ENCODE results near the gene ARID1B. TPM values are rescaled to one million over a fixed set of nuclear protein-coding genes. Genes with fewer than 3 reads are reported as not detected.
A peak's percentile ranks its signal among the peaks of the same experiment; 100 is the strongest.

The ARID1B gene
- total RNA-seq, 1 experiment from 2014 or later, result 60.3 TPM

DNA sequence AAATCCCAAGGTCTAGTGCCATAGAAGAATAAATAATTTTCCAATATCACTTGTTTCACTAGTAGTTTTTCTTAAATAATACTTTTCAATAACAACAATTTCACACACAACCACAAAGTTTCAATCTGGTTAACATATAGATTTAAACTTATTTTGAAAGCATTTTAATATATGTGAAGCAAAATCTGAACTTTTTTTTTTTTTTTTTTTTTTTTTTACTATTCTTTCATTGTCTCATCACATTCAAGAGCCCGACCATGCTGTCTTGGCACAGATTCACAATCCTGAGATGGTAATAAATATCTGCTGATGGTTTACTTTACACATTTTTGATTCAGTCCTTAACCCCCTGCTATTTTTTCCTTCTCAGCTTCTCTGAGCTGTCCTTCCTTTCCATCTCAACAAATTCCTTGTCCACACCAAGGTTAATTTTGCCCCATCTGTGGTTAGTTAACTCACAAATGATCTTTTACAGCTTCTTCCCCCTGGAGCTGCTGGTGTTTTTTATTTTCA is 283.3 kb downstream of the ARID1B start:
- ATAC-seq, result no peak
- peak overlapping the region; percentile 22; the same call in 1 of the 2 replicates for H3K27ac Mint-ChIP-seq
- no peak overlapping the region for H3K4me3 Mint-ChIP-seq

DNA sequence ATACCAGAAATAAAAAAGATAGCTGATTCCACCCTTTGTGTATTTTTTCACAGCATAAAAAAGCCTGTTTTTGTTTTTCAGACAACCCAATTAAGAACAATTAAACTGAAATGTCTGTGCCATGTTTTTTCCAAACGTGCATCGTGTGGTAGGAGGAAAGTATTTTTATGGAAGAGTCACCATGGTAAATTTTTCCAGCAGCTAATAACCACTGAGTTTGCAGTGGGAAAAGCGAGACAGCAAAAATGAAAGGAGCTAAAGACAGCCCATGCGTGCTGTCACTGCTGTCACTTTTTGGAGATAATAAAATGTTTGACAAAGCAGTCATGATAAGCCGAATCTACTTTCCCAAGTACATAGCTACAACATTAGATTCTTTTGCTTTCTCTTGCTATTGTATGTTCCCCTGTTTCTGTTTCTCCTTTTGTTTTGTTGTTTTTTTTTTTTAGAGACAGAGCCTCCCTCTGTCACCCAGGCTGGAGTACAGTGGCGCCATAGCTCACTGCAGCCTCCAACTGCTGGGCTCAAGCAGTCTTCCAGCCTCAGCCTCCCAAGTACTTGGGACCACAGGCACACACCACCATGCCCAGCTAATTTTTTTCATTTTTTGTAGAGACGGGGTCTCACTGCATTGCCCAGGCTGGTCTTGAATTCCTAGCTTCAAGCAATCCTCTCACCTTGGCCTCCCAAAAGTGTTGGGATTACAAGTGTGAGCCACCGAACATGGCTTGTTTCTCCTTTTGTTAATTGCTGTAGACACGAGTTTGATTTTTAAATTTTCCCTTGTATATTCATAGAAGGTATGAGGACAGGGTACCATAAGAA is 284.8 kb downstream of the ARID1B start:
- H3K4me3 Mint-ChIP-seq, result no peak overlapping the region
- no peaks in the 10 kb centered on the region for H3K27me3 Mint-ChIP-seq (ENCODE audit: low read depth)
- ChIA-PET POLR2A (no interaction called here), CTCF (interaction anchor here (1.0 to 1.2 kb wide), 4 partner anchors 17 to 122 kb away, joined by 3 to 8 read pairs (median 3); no protein-coding TSS in a partner anchor)
- H3K9me3 Mint-ChIP-seq, result no peaks in the 10 kb centered on the region
- DNase-seq (ENCODE audit: low spot score) (no peak), ATAC-seq (no peak)
- H3K27ac Mint-ChIP-seq, result no peak overlapping the region; the same call in 1 of the 2 replicates
- H3K36me3 Mint-ChIP-seq, result no peaks in the 10 kb centered on the region
- peaks cover 44% of the 10 kb centered on the region for H3K4me1 Mint-ChIP-seq
- TF ChIP-seq RORB (CRISPR knock-in tag; IDR thresholded peaks at IDR 0.05), result no peak
- peak; percentile 89 for TF ChIP-seq ZNF121 (CRISPR knock-in tag; IDR thresholded peaks at IDR 0.05)
- no peak for TF ChIP-seq NFE2L1 (CRISPR knock-in tag; IDR thresholded peaks at IDR 0.05)
- 0 out of 2 replicates have a peak, but pooled peaks have one; percentile 19 for TF ChIP-seq GTF2I (CRISPR knock-in tag; conservative IDR thresholded peaks at IDR 0.05)

More for the DNA sequence above, 283.3 kb downstream of the ARID1B start:
- ChIA-PET POLR2A (no interaction called here), CTCF (interaction anchor here (3.0 kb wide), 1 partner anchor 15 kb away, joined by 21 read pairs; no protein-coding TSS in a partner anchor)
- TF ChIP-seq ZNF671 (CRISPR knock-in tag; IDR thresholded peaks at IDR 0.05), result no peak
- TF ChIP-seq ZNF423 (CRISPR knock-in tag; IDR thresholded peaks at IDR 0.05), result no peak
- H3K27me3 Mint-ChIP-seq (ENCODE audit: low read depth), result no peaks in the 10 kb centered on the region
- peaks cover 10% of the 10 kb centered on the region for H3K9me3 Mint-ChIP-seq
- H3K4me1 Mint-ChIP-seq, result peaks cover 37% of the 10 kb centered on the region
- H3K36me3 Mint-ChIP-seq, result peaks cover 10% of the 10 kb centered on the region
- DNase-seq (ENCODE audit: low spot score), result no peak

DNA sequence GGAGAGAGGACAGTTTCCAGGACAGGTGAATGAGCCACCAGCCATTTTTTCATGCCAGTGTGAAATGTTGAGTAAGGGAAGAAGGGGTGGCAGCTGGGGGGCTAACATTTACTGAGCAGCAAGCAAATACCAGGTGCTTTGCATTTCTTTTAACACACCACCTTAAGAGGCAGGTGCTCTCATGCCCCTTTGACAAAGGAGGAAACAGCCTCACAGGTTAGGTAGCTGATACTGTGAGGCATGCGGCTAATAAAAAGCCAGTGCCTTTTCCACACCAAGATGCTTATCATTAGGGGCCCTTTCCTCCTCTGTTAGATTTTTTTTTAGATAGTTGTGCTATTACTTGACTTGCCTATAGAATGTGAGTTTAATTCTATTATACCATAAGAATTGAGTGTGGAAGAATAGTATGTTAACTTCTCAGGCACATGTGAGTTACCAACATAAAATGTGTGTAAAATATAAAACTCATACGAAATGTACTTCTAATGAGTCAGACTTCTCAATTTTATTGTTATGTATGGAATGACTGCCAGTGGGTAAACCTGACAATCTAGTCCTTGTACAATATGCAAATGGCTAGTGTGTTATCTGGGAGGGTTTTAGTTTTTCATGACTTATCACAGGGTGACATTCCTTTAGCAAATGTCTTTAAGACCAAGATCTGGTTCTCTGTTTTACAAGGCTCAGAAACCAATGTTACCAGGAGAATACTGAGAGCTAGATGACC is 286.2 kb downstream of the ARID1B start:
- CTCF ChIA-PET, result interaction anchor here (0.5 to 1.4 kb wide), 6 partner anchors 17 to 218 kb away, joined by 3 to 5 read pairs (median 3); no protein-coding TSS in a partner anchor

More for the DNA sequence above, 286.2 kb downstream of the ARID1B start:
- H3K27me3 Mint-ChIP-seq (ENCODE audit: low read depth), result no peaks in the 10 kb centered on the region
- no peaks in the 10 kb centered on the region for H3K36me3 Mint-ChIP-seq
- peaks cover 48% of the 10 kb centered on the region for H3K4me1 Mint-ChIP-seq
- TF ChIP-seq ZNF532 (CRISPR knock-in tag; IDR thresholded peaks at IDR 0.05; ENCODE audit: borderline replicate concordance) (no peak), ARID4B (CRISPR knock-in tag; IDR thresholded peaks at IDR 0.05; ENCODE audit: borderline replicate concordance) (no peak), ATF3 (CRISPR knock-in tag; conservative IDR thresholded peaks at IDR 0.05) (no peak), MYBL2 (CRISPR knock-in tag; IDR thresholded peaks at IDR 0.05) (no peak), ATF2 (CRISPR knock-in tag; IDR thresholded peaks at IDR 0.05; ENCODE audit: borderline replicate concordance, low read depth) (no peak), ATF1 (CRISPR knock-in tag; IDR thresholded peaks at IDR 0.05) (no peak), NFE2L1 (CRISPR knock-in tag; IDR thresholded peaks at IDR 0.05) (no peak), SP1 (CRISPR knock-in tag; conservative IDR thresholded peaks at IDR 0.05) (no peak), TCF7 (CRISPR knock-in tag; IDR thresholded peaks at IDR 0.05; ENCODE audit: low read depth) (no peak), ZBTB21 (CRISPR knock-in tag; IDR thresholded peaks at IDR 0.05; ENCODE audit: borderline replicate concordance) (no peak)
- TF ChIP-seq, protein P1, sequence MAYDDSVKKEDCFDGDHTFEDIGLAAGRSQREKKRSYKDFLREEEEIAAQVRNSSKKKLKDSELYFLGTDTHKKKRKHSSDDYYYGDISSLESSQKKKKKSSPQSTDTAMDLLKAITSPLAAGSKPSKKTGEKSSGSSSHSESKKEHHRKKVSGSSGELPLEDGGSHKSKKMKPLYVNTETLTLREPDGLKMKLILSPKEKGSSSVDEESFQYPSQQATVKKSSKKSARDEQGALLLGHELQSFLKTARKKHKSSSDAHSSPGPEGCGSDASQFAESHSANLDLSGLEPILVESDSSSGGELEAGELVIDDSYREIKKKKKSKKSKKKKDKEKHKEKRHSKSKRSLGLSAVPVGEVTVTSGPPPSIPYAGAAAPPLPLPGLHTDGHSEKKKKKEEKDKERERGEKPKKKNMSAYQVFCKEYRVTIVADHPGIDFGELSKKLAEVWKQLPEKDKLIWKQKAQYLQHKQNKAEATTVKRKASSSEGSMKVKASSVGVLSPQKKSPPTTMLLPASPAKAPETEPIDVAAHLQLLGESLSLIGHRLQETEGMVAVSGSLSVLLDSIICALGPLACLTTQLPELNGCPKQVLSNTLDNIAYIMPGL (CRISPR knock-in tag; IDR thresholded peaks at IDR 0.05), result no peak
- H3K27ac Mint-ChIP-seq, result peak overlapping the region; percentile 25; the same call in 1 of the 2 replicates
- no peaks in the 10 kb centered on the region for H3K9me3 Mint-ChIP-seq
- DNase-seq (ENCODE audit: low spot score) (no peak), ATAC-seq (peak; percentile 64)
- H3K4me3 Mint-ChIP-seq, result no peak overlapping the region
- POLR2A ChIA-PET, result no interaction called here
